GM12891 (cell line): ENCODE results near the gene WSCD2.

ENCODE experiments used
- POLR2A ChIP-seq: IDR thresholded peaks from 2 replicates; pipeline ENCODE4 v1.6.1; 2011; ENCODE audit warnings: low read depth, low read length, control low read depth
- POLR2AphosphoS5 ChIP-seq: IDR thresholded peaks from 2 replicates; pipeline ENCODE4 v1.6.1; 2011; ENCODE audit warnings: low read depth, low read length, control low read depth
- TAF1 ChIP-seq: IDR thresholded peaks from 2 replicates; pipeline ENCODE4 v1.6.1; 2011; ENCODE audit warnings: low read depth, low read length, control low read depth

GRCh38 chr12:108254517-108255251, 125.6 kb downstream of the WSCD2 start:
- TF ChIP-seq TAF1 (no peak), POLR2AphosphoS5 (no peak), POLR2A (no peak)
